K562 (cell line): Measurements from ENCODE around the gene C16orf96. TPM values are rescaled to one million over a fixed set of nuclear protein-coding genes. Genes with fewer than 3 reads are reported as not detected.
A peak's percentile ranks its signal among the peaks of the same experiment; 100 is the strongest.

Experiments
- ZFX ChIP-seq: sonication (generic); formaldehyde crosslinking; IDR thresholded peaks from 2 replicates; pipeline ENCODE4 v1.8.0; 2022; ENCODE audit warnings: mild to moderate bottlenecking, missing genetic modification reagents, moderate library complexity
- polyA plus RNA-seq, 8 experiments: library from polyadenylated mRNA; depleted of rRNA in 4 of 8; stranded (reverse) in 5 of 8; unstranded in 3 of 8; fragments of >200 nt; fragmentation: Nextera tagmentation in 2 of 8; fragmentation: Illumina TruSeq in 1 of 8; extraction: Ambion mirVana in 2 of 8; extraction: Trizol in 1 of 8; gene quantifications; 2 replicates each; pipeline versions ENCODE4 v1.2.1 to v1.2.3, GENCODE V29; 2011 to 2014; ENCODE audit warnings: inconsistent platforms in 1 of 8, missing spikeins in 1 of 8
- total RNA-seq, 7 experiments: library from RNA; depleted of rRNA in 6 of 7; stranded (reverse); fragments of >200 nt in 6 of 7; fragmentation: Illumina TruSeq in 2 of 7; extraction: Trizol in 2 of 7; gene quantifications; 2 replicates each; pipeline versions ENCODE4 v1.2.1 to v1.2.3, GENCODE V29; 2011 to 2021; ENCODE audit warnings: low replicate concordance in 1 of 7
- TF ChIP-seq, protein P1 (sequence below), 2 experiments: fragments of 450-650 bp; IDR thresholded peaks; 2 replicates each; pipeline ENCODE4 v1.6.1; 2018; ENCODE audit warnings: mild to moderate bottlenecking in 2 of 2, low read depth in 1 of 2; ENCODE audit not compliant: partially characterized antibody in 2 of 2
- TF ChIP-seq, protein P2 (sequence below): sonication (generic); formaldehyde crosslinking; IDR thresholded peaks from 2 replicates; pipeline ENCODE4 v1.8.1; 2023; ENCODE audit warnings: mild to moderate bottlenecking, missing genetic modification reagents
- TF ChIP-seq, protein P3 (sequence below), 2 experiments: fragments of 250-450 bp in 1 of 2; fragments of 450-650 bp in 1 of 2; sonication (Bioruptor Pico) in 1 of 2; IDR thresholded peaks; 2 replicates each; pipeline versions ENCODE4 v1.6.1 to v1.8.0; 2016 to 2021; ENCODE audit warnings: mild to moderate bottlenecking in 2 of 2, moderate library complexity in 2 of 2, missing compliant biosample characterization in 1 of 2, missing genetic modification characterization in 1 of 2
- TF ChIP-seq, protein P4 (sequence below): fragments of 250-450 bp; sonication (Bioruptor Pico); IDR thresholded peaks from 2 replicates; pipeline ENCODE4 v1.4.0; 2020
- TF ChIP-seq, protein P5 (sequence below), 2 experiments: IDR thresholded peaks; 2 replicates each; pipeline ENCODE4 v1.6.1; 2012; ENCODE audit warnings: improper control_type of control experiment in 2 of 2, low read depth in 2 of 2, low read length in 2 of 2, borderline replicate concordance in 1 of 2
- TF ChIP-seq, protein P6 (sequence below): sonication (generic); formaldehyde crosslinking; IDR thresholded peaks from 2 replicates; pipeline ENCODE4 v1.8.0; 2022; ENCODE audit warnings: missing genetic modification reagents, mild to moderate bottlenecking, moderate library complexity, borderline replicate concordance

C16orf96 gene
- total and polyA plus RNA-seq, 9 of the 15 experiments (the other 6 are each of a cell fraction or from before 2014, with no cell fraction given) = not detected

DNA sequence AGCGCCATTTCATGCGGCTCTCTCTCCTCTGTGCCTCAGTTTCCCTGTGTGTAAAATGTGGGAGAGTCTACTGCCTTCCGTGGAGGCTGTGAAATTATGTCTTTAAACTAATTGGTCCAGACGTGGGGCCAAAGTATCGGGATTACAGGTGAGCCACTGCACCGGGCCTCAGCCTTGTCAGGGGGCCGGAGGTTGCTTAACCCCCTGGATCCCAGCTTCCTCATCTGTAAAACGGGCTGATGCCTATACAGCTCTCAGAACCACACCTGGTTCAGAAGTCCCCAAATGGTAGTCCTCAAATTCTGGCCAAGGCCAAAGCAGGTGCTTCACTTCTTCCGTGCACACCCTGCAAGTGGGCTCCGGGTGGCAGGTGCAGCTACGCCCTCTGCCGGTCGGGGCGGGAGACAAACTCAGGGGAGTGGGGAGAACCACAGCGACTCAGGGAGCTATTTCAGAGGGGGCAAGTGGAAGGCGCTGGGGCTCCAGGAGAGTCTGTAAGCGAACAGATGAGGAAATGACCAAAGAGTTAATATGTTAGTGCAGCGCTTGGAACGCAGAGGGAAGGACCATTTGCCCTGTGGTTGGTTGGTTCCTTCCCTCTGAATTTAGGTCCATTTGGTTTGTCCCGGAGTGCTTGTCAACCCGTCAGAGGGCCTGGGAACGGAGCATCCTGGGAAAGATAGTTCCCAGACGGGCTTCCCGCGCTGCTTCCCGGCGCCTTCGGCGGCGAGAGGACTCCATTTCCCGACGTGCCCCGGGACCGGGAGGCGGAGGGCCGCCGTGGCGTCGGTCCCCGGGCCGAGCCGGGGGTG, 68.1 kb downstream of the C16orf96 start, which contains the start of gene MGRN1 (continued):
- TF ChIP-seq, protein P1, sequence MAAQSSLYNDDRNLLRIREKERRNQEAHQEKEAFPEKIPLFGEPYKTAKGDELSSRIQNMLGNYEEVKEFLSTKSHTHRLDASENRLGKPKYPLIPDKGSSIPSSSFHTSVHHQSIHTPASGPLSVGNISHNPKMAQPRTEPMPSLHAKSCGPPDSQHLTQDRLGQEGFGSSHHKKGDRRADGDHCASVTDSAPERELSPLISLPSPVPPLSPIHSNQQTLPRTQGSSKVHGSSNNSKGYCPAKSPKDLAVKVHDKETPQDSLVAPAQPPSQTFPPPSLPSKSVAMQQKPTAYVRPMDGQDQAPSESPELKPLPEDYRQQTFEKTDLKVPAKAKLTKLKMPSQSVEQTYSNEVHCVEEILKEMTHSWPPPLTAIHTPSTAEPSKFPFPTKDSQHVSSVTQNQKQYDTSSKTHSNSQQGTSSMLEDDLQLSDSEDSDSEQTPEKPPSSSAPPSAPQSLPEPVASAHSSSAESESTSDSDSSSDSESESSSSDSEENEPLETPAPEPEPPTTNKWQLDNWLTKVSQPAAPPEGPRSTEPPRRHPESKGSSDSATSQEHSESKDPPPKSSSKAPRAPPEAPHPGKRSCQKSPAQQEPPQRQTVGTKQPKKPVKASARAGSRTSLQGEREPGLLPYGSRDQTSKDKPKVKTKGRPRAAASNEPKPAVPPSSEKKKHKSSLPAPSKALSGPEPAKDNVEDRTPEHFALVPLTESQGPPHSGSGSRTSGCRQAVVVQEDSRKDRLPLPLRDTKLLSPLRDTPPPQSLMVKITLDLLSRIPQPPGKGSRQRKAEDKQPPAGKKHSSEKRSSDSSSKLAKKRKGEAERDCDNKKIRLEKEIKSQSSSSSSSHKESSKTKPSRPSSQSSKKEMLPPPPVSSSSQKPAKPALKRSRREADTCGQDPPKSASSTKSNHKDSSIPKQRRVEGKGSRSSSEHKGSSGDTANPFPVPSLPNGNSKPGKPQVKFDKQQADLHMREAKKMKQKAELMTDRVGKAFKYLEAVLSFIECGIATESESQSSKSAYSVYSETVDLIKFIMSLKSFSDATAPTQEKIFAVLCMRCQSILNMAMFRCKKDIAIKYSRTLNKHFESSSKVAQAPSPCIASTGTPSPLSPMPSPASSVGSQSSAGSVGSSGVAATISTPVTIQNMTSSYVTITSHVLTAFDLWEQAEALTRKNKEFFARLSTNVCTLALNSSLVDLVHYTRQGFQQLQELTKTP (IDR thresholded peaks at IDR 0.05; ENCODE audit: low read depth in 1 of 2, partially characterized antibody in 2 of 2) = peak; percentile 66 to 98
- TF ChIP-seq, protein P2, sequence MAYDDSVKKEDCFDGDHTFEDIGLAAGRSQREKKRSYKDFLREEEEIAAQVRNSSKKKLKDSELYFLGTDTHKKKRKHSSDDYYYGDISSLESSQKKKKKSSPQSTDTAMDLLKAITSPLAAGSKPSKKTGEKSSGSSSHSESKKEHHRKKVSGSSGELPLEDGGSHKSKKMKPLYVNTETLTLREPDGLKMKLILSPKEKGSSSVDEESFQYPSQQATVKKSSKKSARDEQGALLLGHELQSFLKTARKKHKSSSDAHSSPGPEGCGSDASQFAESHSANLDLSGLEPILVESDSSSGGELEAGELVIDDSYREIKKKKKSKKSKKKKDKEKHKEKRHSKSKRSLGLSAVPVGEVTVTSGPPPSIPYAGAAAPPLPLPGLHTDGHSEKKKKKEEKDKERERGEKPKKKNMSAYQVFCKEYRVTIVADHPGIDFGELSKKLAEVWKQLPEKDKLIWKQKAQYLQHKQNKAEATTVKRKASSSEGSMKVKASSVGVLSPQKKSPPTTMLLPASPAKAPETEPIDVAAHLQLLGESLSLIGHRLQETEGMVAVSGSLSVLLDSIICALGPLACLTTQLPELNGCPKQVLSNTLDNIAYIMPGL (CRISPR knock-in tag) = peak; percentile 79; the same call in 1 of the 2 replicates
- TF ChIP-seq, protein P3, sequence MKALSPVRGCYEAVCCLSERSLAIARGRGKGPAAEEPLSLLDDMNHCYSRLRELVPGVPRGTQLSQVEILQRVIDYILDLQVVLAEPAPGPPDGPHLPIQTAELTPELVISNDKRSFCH (CRISPR knock-in tag; IDR thresholded peaks at IDR 0.05) = no peak
- TF ChIP-seq, protein P3 (tag; IDR thresholded peaks at IDR 0.05) = 0 out of 2 replicates have a peak, but pooled peaks have one; percentile 52
- TF ChIP-seq ZFX (CRISPR knock-in tag) = peak; percentile 65; the same call in 1 of the 2 replicates
- TF ChIP-seq, protein P4, sequence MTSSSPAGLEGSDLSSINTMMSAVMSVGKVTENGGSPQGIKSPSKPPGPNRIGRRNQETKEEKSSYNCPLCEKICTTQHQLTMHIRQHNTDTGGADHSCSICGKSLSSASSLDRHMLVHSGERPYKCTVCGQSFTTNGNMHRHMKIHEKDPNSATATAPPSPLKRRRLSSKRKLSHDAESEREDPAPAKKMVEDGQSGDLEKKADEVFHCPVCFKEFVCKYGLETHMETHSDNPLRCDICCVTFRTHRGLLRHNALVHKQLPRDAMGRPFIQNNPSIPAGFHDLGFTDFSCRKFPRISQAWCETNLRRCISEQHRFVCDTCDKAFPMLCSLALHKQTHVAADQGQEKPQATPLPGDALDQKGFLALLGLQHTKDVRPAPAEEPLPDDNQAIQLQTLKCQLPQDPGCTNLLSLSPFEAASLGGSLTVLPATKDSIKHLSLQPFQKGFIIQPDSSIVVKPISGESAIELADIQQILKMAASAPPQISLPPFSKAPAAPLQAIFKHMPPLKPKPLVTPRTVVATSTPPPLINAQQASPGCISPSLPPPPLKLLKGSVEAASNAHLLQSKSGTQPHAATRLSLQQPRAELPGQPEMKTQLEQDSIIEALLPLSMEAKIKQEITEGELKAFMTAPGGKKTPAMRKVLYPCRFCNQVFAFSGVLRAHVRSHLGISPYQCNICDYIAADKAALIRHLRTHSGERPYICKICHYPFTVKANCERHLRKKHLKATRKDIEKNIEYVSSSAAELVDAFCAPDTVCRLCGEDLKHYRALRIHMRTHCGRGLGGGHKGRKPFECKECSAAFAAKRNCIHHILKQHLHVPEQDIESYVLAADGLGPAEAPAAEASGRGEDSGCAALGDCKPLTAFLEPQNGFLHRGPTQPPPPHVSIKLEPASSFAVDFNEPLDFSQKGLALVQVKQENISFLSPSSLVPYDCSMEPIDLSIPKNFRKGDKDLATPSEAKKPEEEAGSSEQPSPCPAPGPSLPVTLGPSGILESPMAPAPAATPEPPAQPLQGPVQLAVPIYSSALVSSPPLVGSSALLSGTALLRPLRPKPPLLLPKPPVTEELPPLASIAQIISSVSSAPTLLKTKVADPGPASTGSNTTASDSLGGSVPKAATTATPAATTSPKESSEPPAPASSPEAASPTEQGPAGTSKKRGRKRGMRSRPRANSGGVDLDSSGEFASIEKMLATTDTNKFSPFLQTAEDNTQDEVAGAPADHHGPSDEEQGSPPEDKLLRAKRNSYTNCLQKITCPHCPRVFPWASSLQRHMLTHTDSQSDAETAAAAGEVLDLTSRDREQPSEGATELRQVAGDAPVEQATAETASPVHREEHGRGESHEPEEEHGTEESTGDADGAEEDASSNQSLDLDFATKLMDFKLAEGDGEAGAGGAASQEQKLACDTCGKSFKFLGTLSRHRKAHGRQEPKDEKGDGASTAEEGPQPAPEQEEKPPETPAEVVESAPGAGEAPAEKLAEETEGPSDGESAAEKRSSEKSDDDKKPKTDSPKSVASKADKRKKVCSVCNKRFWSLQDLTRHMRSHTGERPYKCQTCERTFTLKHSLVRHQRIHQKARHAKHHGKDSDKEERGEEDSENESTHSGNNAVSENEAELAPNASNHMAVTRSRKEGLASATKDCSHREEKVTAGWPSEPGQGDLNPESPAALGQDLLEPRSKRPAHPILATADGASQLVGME (CRISPR knock-in tag) = no peak
- TF ChIP-seq, protein P5, sequence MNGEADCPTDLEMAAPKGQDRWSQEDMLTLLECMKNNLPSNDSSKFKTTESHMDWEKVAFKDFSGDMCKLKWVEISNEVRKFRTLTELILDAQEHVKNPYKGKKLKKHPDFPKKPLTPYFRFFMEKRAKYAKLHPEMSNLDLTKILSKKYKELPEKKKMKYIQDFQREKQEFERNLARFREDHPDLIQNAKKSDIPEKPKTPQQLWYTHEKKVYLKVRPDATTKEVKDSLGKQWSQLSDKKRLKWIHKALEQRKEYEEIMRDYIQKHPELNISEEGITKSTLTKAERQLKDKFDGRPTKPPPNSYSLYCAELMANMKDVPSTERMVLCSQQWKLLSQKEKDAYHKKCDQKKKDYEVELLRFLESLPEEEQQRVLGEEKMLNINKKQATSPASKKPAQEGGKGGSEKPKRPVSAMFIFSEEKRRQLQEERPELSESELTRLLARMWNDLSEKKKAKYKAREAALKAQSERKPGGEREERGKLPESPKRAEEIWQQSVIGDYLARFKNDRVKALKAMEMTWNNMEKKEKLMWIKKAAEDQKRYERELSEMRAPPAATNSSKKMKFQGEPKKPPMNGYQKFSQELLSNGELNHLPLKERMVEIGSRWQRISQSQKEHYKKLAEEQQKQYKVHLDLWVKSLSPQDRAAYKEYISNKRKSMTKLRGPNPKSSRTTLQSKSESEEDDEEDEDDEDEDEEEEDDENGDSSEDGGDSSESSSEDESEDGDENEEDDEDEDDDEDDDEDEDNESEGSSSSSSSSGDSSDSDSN (IDR thresholded peaks at IDR 0.05; ENCODE audit: borderline replicate concordance in 1 of 2, low read depth in 2 of 2, low read length in 2 of 2) = no peak
- TF ChIP-seq, protein P6, sequence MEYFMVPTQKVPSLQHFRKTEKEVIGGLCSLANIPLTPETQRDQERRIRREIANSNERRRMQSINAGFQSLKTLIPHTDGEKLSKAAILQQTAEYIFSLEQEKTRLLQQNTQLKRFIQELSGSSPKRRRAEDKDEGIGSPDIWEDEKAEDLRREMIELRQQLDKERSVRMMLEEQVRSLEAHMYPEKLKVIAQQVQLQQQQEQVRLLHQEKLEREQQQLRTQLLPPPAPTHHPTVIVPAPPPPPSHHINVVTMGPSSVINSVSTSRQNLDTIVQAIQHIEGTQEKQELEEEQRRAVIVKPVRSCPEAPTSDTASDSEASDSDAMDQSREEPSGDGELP (CRISPR knock-in tag) = peak; percentile 73; the same call in 1 of the 2 replicates
